GM19351 (cell line): ENCODE measurements around the gene CCL27.
A peak's percentile ranks its signal among the peaks of the same experiment; 100 is the strongest.

Experiments used
- ATAC-seq: cut with Tn5 transposase; IDR thresholded peaks from one replicate; pipeline ENCODE4 v1.9.1; 2021; ENCODE audit warnings: mild to moderate bottlenecking, moderate library complexity; ENCODE audit not compliant: unreplicated experiment

The CCL27 gene

GRCh38 chr9:34628656-34629490 is 33.6 kb downstream of the CCL27 start, which contains the start of gene ARID3C:
ARID3C (minus strand) TSS chr9:34629066; CDS start chr9:34628014, 1,052 bp downstream.
- peak; percentile 63 for ATAC-seq

- ATAC-seq = no peak
Observed at GRCh38 chr9:34627716-34628655, 34.5 kb downstream of the CCL27 start.

GRCh38 chr9:34625186-34625486 is 37.3 kb downstream of the CCL27 start:
- no peak for ATAC-seq

- ATAC-seq = no peak
Observed at GRCh38 chr9:34624475-34625185, 37.8 kb downstream of the CCL27 start.

- ATAC-seq = no peak
Observed at GRCh38 chr9:34623374-34624235, 38.9 kb downstream of the CCL27 start.

GRCh38 chr9:34620061-34620994 is 42.1 kb downstream of the CCL27 start, which contains the start of gene DCTN3:
DCTN3 (minus strand) TSS chr9:34620495; CDS start chr9:34620464, 31 bp downstream.
- peak; percentile 100 for ATAC-seq

- no peak for ATAC-seq
Observed at GRCh38 chr9:34615132-34615531, 47.3 kb downstream of the CCL27 start.

- ATAC-seq = peak; percentile 48
Observed at GRCh38 chr9:34612788-34613390, 49.6 kb downstream of the CCL27 start.
